IPS DF 6.9 (cell line): ENCODE measurements around the gene LRP1-AS.

Experiments used
- DNase-seq: peaks from one replicate; pipeline ENCODE4 v3.0.0-alpha.2; 2013; ENCODE audit warnings: low read depth, low spot score
- H3K27ac ChIP-seq: one replicate; pipeline ENCODE4 v1.5.1; 2013; ENCODE audit warnings: low read length, control low read depth
- H3K27me3 ChIP-seq: 2 replicates; pipeline ENCODE4 v1.6.1; 2013; ENCODE audit warnings: mild to moderate bottlenecking, low read length; ENCODE audit not compliant: control insufficient read depth, insufficient read depth
- H3K36me3 ChIP-seq: 2 replicates; pipeline ENCODE4 v1.6.1; 2013; ENCODE audit warnings: low read length; ENCODE audit not compliant: control insufficient read depth, insufficient read depth
- H3K4me1 ChIP-seq: 2 replicates; pipeline ENCODE4 v1.6.1; 2013; ENCODE audit warnings: low read length; ENCODE audit not compliant: control insufficient read depth, insufficient read depth
- H3K4me3 ChIP-seq: 2 replicates; pipeline ENCODE4 v1.5.1; 2013; ENCODE audit warnings: mild to moderate bottlenecking, low read length
- H3K9me3 ChIP-seq: 2 replicates; pipeline ENCODE4 v1.6.1; 2013; ENCODE audit warnings: low read length, inconsistent platforms; ENCODE audit not compliant: control insufficient read depth, insufficient read depth
- WGBS: extraction: QIAGEN DNeasy Blood & Tissue Kit; methylation state at CpG from one replicate; pipeline ENCODE4 v1.1.7; 2013; ENCODE audit warnings: mixed read lengths, missing lambda C conversion rate; ENCODE audit not compliant: insufficient read length, insufficient coverage; 5-methylcytosine and 5-hydroxymethylcytosine counted together

Gene LRP1-AS

DNA sequence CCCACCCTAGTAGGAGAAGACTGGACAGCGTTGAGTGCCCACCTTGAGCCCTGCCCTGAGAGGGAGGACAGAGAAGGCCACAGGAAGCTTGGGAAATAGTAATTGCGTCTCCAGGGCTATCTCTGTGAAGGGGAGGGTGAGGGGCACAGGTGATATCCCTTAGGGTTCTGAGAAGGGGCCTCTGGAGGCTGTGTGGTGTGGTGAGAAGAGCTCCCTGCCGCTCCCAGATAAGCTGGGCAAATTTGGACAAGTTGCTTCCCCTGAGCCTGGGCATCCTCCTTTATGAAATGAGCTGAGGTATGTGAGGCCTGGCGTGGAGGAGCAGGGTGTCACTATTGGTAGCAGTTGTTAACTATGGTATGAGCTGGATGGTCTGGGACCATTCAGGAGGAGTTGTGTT is 23.5 kb upstream of the LRP1-AS start:
- Histone ChIP-seq H3K4me3 (no peak overlapping the region), H3K9me3 (no peaks in the 10 kb centered on the region), H3K27ac (no peak overlapping the region), H3K4me1 (no peaks in the 10 kb centered on the region), H3K27me3 (no peaks in the 10 kb centered on the region), H3K36me3 (peaks cover 36% of the 10 kb centered on the region)
- no peak for DNase-seq
- no CpG with 5 or more reads among the region's 4 CpGs for WGBS

- WGBS, result no CpG with 5 or more reads among the region's 1 CpG
- Histone ChIP-seq H3K9me3 (no peaks in the 10 kb centered on the region), H3K4me3 (no peak overlapping the region), H3K27ac (no peak overlapping the region), H3K4me1 (no peaks in the 10 kb centered on the region), H3K36me3 (peaks cover 39% of the 10 kb centered on the region), H3K27me3 (no peaks in the 10 kb centered on the region)
- DNase-seq, result no peak
These were observed 23.0 kb upstream of the LRP1-AS start for GRCh38 chr12:57170408-57170807.

DNA sequence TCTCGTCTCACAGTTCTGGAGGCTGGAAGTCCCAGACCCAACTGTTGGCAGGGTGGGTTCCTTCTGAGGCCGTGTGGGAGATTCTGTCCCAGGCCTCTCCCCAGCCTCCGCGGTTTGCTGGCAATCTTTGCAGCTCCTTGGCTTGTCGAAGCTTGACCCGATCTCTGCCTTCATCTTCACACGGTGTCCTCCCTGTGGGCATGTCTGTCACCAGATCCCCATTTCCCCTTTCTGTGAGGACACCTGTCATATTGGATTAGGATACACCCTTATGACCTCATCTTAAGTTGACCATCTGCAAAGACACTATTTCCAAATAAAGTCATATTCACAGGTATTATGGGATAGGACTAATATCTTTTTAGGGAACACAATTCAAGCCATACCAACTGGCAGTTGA is 22.6 kb upstream of the LRP1-AS start:
- Histone ChIP-seq H3K27ac (no peak overlapping the region), H3K27me3 (no peaks in the 10 kb centered on the region), H3K4me1 (no peaks in the 10 kb centered on the region), H3K36me3 (peaks cover 41% of the 10 kb centered on the region), H3K4me3 (no peak overlapping the region), H3K9me3 (no peaks in the 10 kb centered on the region)
- no CpG with 5 or more reads among the region's 7 CpGs for WGBS
- no peak for DNase-seq

GRCh38 chr12:57169046-57169795 is 21.8 kb upstream of the LRP1-AS start:
- no CpG with 5 or more reads among the region's 23 CpGs for WGBS
- DNase-seq, result no peak
- H3K36me3 ChIP-seq, result peaks cover 44% of the 10 kb centered on the region

DNA sequence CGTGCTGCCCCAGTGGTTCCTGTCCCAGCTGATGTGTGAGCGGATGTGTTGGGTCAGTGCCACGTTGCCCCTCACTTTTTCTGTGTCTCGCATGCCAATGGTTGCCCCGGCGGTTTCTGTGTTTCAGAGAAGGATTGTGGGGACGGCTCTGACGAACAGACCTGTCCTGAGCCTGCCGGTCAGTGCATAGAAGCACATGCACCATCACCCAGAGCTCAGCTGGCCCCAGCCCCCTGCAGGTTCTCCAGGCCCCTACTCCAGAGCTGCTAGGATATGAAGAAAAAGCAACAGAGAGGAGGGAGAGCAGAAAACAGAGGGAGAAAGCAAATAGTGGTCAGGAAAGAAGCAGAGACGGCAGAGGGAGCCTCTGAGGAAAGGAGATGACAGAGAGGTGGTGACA is 20.6 kb upstream of the LRP1-AS start:
- no CpG with 5 or more reads among the region's 10 CpGs for WGBS
- H3K36me3 ChIP-seq, result peaks cover 36% of the 10 kb centered on the region

More at GRCh38 chr12:57169046-57169795, 21.8 kb upstream of the LRP1-AS start:
- Histone ChIP-seq H3K4me1 (no peaks in the 10 kb centered on the region), H3K27me3 (no peaks in the 10 kb centered on the region), H3K4me3 (no peak overlapping the region), H3K27ac (no peak overlapping the region), H3K9me3 (no peaks in the 10 kb centered on the region)

GRCh38 chr12:57166971-57167371 is 19.6 kb upstream of the LRP1-AS start:
- Histone ChIP-seq H3K36me3 (peaks cover 44% of the 10 kb centered on the region), H3K27ac (no peak overlapping the region)
- no CpG with 5 or more reads among the region's 10 CpGs for WGBS

More for the DNA sequence above, 20.6 kb upstream of the LRP1-AS start:
- Histone ChIP-seq H3K4me3 (no peak overlapping the region), H3K9me3 (no peaks in the 10 kb centered on the region), H3K27me3 (no peaks in the 10 kb centered on the region), H3K4me1 (no peaks in the 10 kb centered on the region), H3K27ac (no peak overlapping the region)
- no peak for DNase-seq

DNA sequence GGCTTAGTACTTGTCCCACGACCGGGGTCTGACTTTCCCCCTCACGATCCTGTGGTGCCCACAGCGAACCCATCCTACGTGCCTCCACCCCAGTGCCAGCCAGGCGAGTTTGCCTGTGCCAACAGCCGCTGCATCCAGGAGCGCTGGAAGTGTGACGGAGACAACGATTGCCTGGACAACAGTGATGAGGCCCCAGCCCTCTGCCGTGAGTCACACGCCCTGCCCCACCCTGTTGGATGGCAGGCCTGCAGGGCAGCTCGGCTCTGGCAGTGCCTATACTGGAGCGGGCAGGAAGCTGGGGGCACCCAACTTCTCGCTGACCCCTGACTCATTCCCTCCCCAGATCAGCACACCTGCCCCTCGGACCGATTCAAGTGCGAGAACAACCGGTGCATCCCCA is 18.3 kb upstream of the LRP1-AS start:
- Histone ChIP-seq H3K4me1 (no peaks in the 10 kb centered on the region), H3K9me3 (no peaks in the 10 kb centered on the region), H3K4me3 (no peak overlapping the region), H3K27me3 (no peaks in the 10 kb centered on the region), H3K27ac (no peak overlapping the region), H3K36me3 (peaks cover 53% of the 10 kb centered on the region)
- WGBS, result no CpG with 5 or more reads among the region's 19 CpGs
- DNase-seq, result no peak

More at GRCh38 chr12:57166971-57167371, 19.6 kb upstream of the LRP1-AS start:
- Histone ChIP-seq H3K9me3 (no peaks in the 10 kb centered on the region), H3K4me1 (no peaks in the 10 kb centered on the region), H3K27me3 (no peaks in the 10 kb centered on the region), H3K4me3 (no peak overlapping the region)
- DNase-seq, result no peak

DNA sequence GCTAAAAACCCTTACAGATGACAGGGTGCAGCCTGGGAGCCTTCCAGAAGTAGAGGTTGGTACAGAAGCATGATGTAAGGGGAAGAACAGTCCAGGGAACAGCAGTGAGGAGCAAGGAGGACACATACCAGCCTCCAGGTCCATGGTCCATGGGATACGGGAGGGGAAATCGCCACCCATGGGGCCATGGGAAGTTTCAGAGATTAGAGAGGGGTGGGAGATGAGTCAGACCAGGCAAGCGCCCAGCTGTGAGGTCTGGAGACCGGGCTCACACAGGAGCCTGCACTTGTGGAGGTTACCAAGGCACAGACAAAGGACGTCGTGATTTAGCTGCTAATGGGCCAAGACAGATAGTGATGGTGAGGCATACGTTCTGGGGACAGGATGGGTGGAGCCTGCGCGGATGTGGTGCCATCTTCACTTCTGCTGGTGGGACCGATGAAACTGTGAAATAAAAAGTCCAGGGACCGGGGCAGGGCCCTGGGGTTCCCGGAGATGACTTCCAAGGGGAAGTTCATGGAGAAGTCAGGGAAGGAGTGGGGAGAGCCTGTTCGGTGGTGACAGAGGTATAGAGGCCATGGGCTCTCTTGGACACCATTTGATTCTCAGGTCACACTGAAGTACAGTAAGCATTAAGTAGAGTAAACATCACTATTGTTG is 17.7 kb upstream of the LRP1-AS start:
- Histone ChIP-seq H3K4me3 (no peak overlapping the region), H3K4me1 (no peaks in the 10 kb centered on the region), H3K36me3 (peaks cover 58% of the 10 kb centered on the region), H3K27ac (no peak overlapping the region), H3K27me3 (no peaks in the 10 kb centered on the region), H3K9me3 (no peaks in the 10 kb centered on the region)
- no CpG with 5 or more reads among the region's 13 CpGs for WGBS
- no peak for DNase-seq

GRCh38 chr12:57164454-57164853 is 17.0 kb upstream of the LRP1-AS start:
- Histone ChIP-seq H3K4me3 (no peak overlapping the region), H3K27ac (no peak overlapping the region), H3K9me3 (no peaks in the 10 kb centered on the region), H3K27me3 (no peaks in the 10 kb centered on the region), H3K4me1 (no peaks in the 10 kb centered on the region), H3K36me3 (peaks cover 62% of the 10 kb centered on the region)
- DNase-seq, result no peak
- WGBS, result no CpG with 5 or more reads among the region's 3 CpGs

DNA sequence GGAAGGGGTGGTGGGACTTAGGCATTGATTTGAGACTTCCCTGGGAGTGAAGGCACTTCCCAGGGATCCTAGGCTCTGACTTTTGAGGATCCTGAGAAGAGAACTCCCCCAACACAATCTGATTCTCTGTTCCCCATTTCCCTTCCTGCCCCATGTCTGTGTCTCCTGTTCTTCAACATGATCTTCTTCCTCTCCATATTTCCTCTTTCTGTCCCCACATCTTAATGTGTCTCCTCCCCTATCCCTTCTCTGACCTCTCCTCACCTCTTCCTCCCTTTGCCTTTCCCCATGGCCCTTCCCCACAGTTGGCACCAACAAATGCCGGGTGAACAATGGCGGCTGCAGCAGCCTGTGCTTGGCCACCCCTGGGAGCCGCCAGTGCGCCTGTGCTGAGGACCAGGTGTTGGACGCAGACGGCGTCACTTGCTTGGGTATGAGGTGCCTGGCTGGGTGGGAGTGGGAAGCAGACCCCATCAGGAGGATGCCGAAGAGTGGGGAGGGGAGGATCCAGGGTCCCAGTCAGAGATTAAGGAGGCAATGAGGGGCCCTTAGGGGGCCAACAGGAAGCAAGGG is 15.2 kb upstream of the LRP1-AS start:
- DNase-seq, result no peak
- Histone ChIP-seq H3K4me3 (no peak overlapping the region), H3K36me3 (peaks cover 64% of the 10 kb centered on the region)

More for the DNA sequence above, 15.2 kb upstream of the LRP1-AS start:
- H3K4me1 ChIP-seq, result no peaks in the 10 kb centered on the region
- no peak overlapping the region for H3K27ac ChIP-seq
- H3K9me3 ChIP-seq, result no peaks in the 10 kb centered on the region
- no CpG with 5 or more reads among the region's 8 CpGs for WGBS
- H3K27me3 ChIP-seq, result no peaks in the 10 kb centered on the region
